HG03103 (cell line): ENCODE data around the gene MAP4K4.

Experiments
- ATAC-seq: cut with Tn5 transposase; IDR thresholded peaks from one replicate; pipeline ENCODE4 v1.9.1; 2021; ENCODE audit warnings: low read depth; ENCODE audit not compliant: unreplicated experiment

MAP4K4 gene

DNA sequence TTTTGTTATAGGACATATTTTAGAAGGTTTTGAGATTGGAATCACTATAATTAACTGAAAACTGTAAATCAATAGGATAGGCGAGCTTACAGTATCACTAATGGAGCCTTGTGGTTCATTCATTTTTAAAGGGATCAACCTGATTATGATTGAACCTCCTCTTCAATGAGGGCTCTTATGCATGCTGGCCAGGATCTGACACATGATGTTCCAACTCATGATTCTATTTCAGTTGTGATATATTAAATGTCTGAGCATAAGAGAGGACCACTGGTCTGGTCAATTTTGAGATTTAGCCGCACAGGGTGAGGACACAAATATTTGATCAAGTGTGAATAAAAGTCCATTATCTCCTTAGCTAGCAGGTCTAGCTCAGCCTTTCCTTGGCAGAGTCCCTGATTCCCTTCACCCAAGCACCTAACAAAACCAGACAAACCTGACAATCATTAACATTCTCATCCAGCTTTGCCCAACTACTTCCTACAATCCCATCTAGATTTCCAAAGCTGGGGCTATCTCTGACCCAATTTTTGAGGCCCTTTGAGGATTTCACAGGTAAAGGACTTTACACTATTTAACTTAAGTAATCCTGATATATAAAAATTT lies 6.9 kb upstream of the MAP4K4 start:
- ATAC-seq: no peak

DNA sequence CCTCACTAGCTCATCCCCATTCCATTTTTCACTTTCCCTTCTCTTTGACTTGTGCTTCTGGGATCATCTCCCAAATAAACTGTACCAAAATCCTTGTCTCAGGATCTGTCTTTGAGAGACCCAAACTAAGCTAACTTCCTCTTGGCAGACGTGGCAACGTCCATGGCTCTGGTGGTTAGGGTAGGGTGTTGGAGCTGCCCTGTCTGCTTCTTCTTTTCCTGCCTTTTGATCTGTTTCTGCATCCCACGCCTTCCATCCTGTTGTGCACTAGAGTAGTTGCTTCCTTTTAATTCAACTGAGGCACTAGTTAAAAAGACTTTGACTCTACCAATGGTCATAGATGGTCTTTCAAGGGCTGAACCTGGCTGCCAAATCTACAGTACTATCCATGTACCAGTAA lies 5.5 kb upstream of the MAP4K4 start:
- ATAC-seq: no peak

DNA sequence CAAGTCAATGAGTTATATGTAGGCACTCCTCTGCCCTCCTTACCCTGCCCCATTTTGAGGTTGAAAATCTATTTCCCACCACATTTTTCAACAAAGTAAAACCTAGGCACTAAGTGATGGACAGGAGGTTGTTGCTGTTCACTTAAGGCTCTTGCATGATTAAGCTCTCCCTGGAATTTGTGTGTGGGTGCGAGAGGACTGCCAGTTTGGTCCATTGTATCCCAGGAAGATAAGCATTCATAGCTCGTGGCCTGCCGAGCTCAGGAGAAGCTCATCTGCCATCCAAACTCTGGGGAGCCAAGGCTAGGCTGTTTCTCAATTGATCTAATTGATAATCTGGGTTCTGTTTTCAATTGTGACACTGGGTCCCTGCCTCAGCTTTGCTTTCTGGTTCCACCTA lies 4.7 kb upstream of the MAP4K4 start:
- ATAC-seq: no peak

DNA sequence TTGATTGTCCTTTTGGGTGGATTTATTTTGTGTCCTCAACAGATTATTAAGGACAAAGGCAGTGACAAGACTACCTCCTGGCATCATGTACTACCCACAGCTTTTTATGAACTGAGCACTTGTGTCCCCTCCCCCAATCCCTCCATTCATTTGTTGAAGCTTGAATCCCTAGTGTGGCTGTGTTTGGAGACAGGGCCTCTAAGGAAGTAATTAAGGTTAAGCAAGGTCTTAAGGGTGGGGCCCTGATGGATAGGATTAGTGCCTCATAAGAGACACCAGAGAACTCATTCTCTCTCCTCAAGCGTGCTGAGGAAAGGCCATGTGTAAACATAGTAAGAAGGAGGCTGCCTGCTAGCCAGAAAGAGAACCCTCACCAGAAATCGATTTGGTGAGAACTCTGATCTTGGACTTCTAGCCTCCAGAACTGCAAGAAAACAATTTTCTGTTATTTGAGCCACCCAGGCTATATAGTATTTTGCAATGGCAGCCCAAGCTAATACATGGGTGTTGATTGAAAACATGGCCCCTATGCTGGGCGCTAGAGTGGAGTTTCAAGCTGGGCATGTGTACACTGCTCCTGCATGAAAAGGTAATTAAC lies 3.4 kb upstream of the MAP4K4 start:
- no peak for ATAC-seq

DNA sequence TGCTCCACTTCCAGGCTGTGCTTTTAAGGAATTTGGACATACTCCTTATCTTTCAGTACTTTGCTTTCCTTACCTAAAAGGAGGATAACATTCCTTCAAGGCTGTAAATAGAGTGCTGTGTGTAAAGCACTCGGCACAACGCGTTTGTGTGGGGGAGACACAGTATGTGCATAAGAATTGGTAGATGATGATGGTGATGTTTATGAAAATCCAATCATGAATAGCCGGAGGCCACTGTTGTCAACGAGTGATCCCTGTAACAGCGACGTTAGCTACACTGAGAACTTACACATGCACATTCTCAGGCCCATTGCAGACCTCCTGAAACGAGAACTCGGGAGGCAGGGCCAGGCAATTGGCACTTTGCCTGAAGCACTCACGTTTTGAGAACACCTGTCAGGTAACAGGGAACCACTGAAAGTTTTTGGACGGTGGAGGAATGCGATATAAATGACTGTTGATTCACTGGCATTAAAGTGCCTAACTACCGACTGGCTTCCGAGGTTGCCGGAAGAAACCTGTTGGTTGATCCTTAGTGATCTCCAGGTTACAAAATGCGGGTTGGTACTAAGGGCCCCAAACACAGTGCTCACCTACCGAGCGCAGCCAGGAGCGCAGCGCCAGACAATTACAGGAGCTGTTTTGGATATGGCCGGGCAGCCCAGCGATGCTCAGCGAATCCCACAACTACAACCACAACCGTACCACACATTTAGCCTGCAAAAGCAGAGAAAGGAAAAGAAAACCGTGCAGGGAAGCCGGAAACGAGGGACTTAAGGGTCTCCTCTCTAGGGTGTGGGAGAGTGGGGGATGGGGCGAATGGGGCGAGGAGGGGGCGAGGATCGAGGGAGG lies 1.0 kb upstream of the MAP4K4 start:
- no peak for ATAC-seq

DNA sequence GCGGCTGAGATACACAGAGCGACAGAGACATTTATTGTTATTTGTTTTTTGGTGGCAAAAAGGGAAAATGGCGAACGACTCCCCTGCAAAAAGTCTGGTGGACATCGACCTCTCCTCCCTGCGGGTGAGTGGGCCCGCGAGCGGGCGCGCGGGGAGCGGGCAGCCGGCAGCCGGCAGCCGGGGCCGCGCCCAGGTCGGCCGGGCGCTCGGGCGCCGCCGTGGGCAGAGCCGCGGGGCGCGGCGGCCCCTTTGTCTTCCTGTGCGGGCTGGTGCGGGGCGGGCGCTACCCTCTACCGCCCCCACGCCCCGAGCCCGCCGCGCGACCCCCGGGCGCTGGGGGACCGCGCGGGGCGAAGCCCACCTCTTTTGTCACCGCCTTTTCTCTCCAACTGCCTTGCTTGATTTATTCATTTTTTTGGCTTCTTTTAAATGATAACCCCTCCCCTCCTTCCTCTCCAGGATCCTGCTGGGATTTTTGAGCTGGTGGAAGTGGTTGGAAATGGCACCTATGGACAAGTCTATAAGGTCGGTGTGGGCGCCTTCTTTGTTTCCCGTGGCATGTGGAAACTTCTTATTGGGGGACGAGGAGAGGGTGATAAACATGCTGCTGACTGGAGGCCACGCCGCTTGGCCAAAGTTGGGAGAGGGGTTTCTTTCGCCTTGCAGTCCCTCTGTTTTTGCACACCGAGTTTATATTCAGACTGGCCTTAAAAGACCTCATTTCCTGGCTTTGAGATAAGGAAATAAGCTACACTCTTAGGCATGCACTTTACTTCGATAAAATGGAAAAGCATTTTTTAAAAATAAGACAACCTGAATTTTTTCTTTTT lies 722 bp downstream of the MAP4K4 start:
- no peak for ATAC-seq

DNA sequence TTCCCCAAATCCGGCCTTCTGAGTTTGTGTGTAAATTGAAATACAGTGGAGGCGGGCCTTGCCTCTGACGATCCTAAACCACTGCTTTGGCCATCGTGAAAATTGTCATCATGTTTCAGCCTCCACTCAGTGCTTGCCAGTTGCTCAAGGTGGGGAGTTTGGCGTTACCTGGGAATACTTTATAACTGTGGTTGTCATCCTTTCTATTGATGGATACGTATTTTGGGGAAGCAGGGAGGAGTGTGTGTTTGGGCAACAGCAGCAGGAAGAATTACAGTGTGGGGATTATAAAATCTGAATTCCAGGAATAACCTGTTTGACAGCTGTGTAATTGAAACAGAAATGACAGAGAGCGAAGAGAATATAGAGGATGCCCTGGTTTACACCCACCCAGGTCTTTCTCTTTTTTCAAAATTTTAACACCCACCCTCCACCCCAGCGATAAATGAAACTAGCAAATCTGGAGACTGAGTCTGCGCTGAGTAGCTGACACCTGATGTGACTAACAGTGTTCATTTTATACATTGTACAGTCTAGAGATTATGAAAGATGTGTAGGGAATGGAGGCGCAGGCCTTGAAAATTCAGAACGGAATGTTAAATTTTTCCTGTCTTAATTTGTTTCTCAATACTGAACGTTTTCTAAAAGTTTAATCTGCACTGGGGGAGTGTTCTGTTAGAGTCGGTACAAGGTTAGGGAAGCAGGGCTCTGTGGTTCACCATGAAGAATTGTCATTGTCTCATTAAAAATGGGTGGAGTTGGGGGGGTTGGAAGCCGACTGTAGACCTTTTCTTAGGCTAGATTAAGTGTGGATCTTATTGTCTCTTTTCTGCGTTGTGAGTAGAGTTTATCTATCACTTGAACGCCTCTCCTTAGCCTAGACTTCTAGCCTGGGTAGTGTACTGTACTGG lies 1.6 kb downstream of the MAP4K4 start:
- ATAC-seq: no peak

DNA sequence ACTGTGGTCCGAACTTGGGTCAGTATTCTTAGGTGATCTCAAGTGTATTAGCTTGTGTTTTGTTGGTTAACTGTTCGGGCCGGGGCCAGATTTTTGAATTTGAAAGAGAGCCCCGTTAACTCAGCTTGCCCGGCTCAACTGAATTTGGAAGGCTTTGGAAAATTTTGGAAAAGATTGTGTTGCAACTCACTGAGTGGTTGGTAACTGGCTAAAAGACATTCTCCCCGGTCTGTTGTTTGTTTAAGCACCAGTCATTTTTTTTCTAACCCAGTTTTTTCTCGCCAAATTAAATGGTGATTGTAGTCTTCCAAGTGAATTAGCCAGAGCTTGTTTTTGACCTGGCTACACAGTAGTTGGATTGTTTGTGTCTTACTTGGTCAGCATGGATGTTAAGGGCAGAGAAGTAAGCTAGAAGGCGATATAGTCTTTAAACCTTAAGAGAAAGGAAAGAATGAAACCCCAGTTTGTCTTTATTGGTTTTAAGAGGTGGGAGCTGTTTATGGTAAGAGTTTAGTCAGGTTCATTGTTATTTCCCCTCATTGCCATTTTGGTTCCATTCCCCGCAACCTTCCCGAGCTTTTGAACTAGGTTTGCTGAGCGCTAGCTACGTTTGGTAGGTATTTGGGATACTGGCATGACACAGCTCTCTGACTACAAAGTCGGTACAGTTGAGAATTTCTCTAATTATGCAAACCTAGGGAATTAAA lies 2.4 kb downstream of the MAP4K4 start:
- ATAC-seq: no peak

DNA sequence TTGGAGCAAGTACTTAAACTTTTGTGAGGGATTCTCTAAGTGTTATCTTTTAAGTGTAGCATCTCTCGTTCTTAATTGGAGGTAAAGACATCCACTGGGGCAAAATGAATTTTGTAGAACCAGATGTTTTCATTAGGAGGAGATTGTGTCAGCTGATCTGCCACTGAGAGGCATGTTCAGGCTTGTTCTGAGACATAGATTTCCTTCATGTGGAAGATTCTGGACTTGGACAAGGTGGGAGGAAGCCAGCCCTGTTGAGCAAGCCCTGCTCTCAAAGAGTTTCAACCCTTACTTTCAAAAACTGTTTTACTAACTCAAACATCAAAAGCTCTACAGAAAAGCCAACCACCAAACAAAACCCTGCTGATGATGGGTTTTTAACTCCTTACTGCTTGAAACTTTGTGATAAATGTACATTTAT lies 6.5 kb downstream of the MAP4K4 start:
- no peak for ATAC-seq

DNA sequence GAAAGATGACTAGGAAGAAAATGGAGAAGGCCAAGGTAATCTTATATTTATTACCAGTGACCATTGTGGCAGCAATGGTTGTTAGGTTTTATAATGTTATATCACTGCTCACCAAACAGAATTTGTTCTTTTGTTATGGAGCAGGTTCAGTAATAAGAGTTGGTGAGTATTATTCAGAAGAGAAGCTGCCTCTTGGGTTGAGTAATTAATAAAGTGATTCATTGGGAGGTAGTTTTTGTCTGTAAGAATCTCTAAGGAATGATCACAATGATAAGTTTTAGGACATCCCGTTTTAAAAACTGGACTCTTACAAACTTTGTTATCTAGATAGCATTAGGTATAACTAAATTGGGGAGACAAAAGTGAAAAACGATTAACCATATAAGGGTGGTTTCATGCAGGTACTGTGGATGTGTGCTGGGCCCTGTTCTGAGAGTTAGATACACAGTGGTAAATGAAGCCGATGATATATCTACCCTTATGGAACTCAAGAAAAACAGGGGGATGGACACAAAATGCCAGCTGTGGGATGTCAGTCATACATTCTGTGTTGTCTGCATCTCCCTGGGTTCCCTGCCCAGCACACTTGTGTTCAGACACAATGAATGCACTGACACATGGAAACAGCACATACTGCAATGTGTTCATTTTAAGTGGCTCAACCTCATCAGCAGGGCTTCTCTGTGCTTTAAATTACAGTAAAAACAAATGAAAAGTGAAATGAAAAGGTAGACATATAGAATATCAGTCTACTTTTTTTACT lies 7.5 kb downstream of the MAP4K4 start:
- no peak for ATAC-seq

DNA sequence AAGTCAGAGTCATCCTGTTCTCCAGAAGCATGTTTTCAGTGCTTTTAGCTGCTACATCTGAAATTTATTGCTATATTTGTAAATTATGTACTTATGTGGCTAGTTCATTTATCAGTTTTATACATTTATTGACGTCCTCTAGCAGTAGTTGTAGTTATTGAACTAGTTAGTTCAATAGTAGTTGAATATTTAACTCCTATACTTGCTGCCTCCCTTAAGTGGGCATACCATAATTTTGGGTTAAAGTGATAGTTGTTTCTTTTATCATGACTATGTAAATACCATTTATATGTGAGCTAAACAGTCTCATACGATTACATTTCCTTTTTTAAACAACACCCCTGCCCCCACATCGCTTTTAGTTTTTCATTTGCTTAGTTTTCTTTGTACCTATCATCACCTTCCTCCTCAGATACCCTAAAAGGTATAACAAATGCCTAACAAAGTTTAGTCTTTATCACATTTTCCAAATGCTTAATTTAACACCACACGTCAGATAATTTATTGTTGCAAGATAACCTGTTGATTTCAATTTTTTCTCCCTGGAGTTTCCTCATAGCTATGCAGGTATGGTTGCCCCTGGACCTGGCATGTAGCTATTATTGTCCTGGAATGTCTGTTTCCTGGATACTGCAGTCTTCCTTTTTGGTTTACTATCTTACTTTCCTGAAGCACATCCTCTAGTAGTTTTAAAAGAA lies 8.8 kb downstream of the MAP4K4 start:
- no peak for ATAC-seq

DNA sequence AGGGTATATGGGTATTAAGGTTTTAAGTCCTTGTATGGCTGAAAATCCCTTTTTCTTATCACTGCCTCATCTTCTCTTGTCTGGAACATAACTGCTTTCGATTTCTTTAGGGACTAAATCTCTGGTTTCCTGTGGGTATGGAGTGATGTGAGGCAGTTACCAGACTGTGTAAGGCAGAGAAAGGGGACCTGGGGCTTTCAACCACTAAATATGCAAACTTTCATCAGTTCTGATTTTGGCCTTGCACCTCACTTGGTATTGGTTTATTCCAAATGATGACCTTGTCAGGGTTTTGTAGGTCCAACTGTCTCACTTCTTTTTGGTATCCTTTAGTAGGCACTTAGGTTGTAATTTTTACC lies 9.3 kb downstream of the MAP4K4 start:
- ATAC-seq: no peak

DNA sequence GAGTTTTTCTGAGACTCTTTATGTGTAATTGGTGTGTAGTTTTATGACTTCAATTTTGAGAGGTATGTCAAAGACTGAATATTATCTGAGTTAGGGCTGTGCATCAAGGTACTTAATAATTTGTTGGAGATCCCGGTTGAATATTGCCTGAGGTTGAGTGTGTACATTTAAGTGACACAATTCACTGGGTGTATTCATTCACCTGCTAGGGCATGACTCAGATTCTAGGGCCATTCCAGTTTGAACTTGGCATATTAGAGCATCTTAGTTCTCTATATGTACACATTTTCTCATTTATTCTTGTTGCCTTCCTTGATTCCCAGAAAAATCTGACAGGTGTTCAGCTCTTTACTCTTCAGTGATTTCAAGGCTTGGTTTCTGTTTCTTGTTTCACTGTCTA lies 12.5 kb downstream of the MAP4K4 start:
- ATAC-seq: no peak

DNA sequence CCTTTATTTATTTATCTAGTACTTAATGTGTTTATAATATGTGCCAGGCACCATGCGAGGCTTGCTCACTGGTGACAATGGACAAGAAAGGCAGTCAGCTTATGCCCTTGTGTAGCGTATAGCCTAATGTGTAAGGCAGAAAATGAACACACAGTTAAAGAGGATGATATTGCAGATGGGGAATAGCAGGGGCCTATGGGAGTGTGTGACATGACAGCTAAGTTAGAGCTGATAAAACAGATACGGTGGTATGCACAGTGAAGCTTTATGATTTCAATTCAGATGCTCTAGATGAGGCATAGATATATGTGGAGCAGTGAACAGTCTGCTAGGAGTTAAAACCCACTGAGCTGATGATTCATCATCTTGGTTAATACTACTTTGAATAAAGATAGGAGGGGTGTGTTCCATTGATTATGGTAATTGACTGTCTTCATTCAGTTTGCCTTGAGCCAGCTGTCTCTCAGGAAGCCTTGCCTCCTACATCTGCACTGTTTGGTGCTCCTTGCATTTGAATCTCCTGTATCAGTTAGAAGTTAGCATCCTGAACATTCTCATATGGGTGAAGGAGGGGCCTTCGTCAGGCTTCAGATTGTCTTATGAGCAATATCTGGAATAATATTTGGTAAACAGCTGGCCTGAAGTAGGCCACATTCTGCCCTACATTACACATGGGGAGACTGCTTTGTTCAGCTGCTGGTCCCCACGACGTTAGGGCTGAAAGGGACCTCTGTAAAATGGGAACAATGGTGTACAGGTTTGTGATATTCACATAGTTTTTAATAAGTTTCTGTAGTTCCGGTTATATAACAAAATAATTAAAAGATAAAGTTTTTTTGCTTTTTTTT lies 13.2 kb downstream of the MAP4K4 start:
- no peak for ATAC-seq

DNA sequence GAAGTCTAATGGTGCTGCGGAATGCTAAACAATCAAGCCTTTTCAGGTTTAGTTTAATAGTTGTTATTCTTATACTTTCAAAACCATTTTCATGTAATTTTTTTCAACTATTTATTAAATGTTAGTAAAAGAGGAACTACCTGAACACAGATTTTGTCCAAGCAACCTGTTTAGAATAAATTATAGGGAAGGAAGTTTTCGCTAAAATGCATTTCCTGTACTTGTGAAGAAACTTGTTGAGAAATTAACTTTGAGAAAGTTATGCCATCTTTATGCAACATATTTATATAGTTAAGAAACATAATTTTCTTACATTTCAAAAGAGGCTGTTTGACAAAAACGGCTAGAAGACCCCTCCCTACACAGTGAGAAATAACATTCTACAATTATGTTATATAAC lies 16.6 kb downstream of the MAP4K4 start:
- ATAC-seq: no peak

DNA sequence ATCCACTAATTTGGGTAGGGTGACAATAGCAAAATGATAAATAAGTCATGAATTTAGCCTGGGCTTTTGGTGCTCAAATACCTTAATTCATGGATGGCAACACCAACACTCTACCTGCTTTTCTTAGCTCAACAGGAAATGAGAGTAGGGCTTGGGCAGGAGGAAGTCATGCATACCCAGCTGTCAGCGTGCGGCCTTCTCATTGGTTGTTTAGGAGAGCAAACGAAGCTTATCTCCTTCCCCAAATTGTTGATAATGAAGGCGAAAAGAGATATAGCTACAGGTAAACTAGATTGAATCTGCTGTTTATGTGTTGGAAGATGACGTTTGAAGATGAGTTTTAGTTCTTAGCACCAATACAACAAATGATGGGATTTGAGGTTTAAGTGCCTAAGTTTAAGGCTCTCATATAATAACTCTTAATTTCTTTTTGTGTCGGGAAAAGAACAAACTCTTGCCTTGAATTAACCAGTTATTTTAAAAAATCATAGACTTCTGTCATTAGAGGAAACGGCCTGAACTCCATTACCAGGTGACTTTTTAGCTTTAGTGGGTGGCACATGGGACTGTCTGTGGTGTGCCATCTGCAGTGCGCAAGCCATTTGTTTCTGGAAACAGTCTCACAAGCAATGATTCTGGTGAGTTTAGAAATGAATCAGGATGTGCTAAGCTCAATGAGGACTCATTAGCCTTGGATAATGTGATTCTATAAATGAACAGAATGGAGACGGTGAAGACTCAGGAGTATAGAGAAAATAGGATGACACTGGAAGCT lies 19.8 kb downstream of the MAP4K4 start:
- peak; percentile 81 for ATAC-seq

DNA sequence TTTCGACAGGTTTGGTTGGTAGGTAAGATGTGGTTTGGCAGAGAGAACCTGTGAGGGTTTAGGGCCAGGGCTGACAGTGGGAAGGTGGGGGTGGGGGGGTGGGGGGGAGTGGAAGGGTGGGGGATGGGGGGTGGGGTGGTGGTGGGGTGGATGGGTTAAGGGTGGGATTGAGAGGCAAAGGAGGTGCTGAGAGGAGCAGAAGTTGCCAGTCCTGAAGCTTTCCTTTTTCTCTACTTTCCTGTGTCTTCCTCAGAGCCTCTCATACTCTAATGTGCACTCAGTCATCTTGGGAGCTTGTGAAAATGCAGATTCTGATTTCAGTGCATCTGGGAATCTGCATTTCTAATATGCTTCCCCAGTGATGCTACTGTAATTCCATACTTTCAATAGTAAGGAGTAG lies 21.0 kb downstream of the MAP4K4 start:
- ATAC-seq: no peak
